ENCODE measurements around the gene SGCD.

SGCD gene

GRCh38 chr5:156543348-156544145 is 216.6 kb downstream of the SGCD start:
- TF ChIP-seq JUND (IDR thresholded peaks at IDR 0.05; ENCODE audit: low read depth) = no peak
- in situ Hi-C loops (cut with HindIII; ENCODE audit: low pct_unique_long_range_greater_than_20kb, low sequenced_read_pairs) = no loop called here
- DNase-seq (ENCODE audit: low read depth in 1 of 2, low spot score in 1 of 2) = no peak

GRCh38 chr5:156552855-156553358 is 225.9 kb downstream of the SGCD start:
- in situ Hi-C loops (cut with HindIII; ENCODE audit: low pct_unique_long_range_greater_than_20kb, low sequenced_read_pairs) = no loop called here
- DNase-seq (ENCODE audit: low read depth in 1 of 2, low spot score in 1 of 2) = no peak
- TF ChIP-seq JUND (IDR thresholded peaks at IDR 0.05; ENCODE audit: low read depth) = no peak

DNA sequence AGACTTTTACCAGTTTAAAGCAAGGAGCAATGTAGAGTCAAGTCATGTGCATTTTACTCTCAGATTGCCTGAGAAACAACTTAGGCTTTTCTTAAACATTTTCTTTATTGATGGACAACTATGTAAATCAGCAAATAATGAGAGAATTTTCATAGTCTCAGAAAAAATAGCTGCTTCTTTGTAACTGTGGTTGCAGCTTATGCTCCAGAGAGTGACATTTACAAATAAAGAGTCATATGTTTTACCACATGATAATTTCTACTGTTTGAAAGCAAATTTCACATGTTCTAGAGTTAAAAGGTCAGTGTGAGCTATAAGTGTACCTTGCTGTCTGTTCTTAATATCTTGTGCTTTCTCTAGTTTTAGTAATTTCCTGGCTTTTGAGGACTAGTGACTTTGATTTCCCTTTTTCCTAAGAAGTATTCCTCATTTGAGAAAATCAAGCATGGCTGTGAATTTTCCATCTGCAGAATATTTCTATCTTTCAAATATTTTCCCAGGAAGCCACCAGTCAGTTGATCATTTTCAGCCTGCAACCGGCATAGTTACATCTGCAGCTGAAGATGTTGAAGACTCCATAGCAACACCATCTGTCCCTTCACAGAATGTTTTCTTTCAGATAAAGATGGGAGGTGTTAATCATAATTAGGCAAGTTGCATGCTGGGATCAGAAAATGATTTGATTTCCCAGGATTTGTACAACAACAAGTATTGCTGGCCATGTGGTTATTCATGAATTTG is 229.9 kb downstream of the SGCD start:
- no peak for TF ChIP-seq JUND (IDR thresholded peaks at IDR 0.05; ENCODE audit: low read depth)
- in situ Hi-C loops (cut with HindIII; ENCODE audit: low pct_unique_long_range_greater_than_20kb, low sequenced_read_pairs) = no loop called here
- DNase-seq (ENCODE audit: low read depth in 1 of 2, low spot score in 1 of 2) = no peak

DNA sequence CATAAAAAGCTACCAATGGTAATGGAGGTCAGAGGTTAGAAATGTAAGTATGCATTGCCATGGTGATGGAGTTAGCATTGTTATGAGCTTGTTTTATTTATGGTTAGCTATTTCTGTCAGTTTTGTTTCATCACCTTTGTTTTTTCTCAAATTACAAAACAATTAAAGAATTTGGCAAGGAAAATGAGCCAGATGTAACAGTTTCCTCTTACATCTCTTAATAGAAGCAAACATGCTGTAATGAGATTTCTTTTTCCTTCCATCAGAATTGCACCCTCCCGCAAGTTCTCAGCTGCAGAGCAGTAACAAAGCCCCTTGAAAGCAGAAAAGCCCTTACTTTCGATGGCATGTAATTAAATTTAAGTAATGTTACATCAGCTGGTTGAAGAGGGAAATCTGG is 233.0 kb downstream of the SGCD start:
- in situ Hi-C loops (cut with HindIII; ENCODE audit: low pct_unique_long_range_greater_than_20kb, low sequenced_read_pairs) = no loop called here
- no peak for TF ChIP-seq JUND (IDR thresholded peaks at IDR 0.05; ENCODE audit: low read depth)

DNA sequence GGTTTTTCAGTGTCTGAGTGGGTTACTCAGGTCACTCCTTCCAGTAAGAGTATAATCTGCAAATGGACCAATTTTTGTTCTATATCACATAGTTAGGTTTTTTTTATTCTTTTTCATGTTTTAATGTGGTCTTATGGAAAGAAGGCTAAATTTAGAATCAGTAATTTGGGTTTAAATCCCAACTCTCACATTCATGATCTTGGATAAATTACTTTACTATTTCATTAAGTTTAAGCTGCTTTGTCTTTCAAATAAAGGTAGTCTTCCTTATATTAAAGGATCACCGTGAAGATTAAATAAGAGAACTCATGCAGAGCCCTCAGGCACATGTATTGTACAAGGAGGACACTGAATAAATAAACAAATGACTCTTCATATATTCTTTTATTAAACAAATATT is 234.7 kb downstream of the SGCD start:
- TF ChIP-seq JUND (IDR thresholded peaks at IDR 0.05; ENCODE audit: low read depth) = no peak
- no peak for DNase-seq (ENCODE audit: low read depth in 1 of 2, low spot score in 1 of 2)
- in situ Hi-C loops (cut with HindIII; ENCODE audit: low pct_unique_long_range_greater_than_20kb, low sequenced_read_pairs) = no loop called here

More for the DNA sequence above, 233.0 kb downstream of the SGCD start:
- DNase-seq (ENCODE audit: low read depth in 1 of 2, low spot score in 1 of 2) = no peak

GRCh38 chr5:156570615-156571014 is 243.7 kb downstream of the SGCD start:
- in situ Hi-C loops (cut with HindIII; ENCODE audit: low pct_unique_long_range_greater_than_20kb, low sequenced_read_pairs) = no loop called here
- no peak for DNase-seq (ENCODE audit: low read depth in 1 of 2, low spot score in 1 of 2)
- TF ChIP-seq JUND (IDR thresholded peaks at IDR 0.05; ENCODE audit: low read depth) = no peak

DNA sequence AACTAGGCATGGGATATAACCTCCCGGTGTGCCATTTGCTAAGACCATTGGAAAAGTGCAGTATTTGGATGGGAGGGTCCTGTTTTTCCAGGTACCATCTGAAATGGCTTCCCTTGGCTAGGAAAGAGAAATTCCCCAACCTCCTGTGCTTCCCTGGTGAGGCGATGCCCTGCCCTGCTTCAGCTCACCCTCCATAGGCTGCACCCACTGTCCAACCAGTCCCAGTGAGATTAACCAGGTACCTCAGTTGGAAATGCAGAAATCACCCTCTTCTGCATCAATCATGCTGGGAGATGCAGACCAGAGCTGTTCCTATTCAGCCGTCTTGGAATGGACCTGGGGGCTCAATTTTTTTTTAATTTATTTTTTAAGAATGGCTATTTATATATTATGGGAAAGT is 254.8 kb downstream of the SGCD start:
- in situ Hi-C loops (cut with HindIII; ENCODE audit: low pct_unique_long_range_greater_than_20kb, low sequenced_read_pairs) = no loop called here
- DNase-seq (ENCODE audit: low read depth in 1 of 2, low spot score in 1 of 2) = no peak
- TF ChIP-seq JUND (IDR thresholded peaks at IDR 0.05; ENCODE audit: low read depth) = no peak

DNA sequence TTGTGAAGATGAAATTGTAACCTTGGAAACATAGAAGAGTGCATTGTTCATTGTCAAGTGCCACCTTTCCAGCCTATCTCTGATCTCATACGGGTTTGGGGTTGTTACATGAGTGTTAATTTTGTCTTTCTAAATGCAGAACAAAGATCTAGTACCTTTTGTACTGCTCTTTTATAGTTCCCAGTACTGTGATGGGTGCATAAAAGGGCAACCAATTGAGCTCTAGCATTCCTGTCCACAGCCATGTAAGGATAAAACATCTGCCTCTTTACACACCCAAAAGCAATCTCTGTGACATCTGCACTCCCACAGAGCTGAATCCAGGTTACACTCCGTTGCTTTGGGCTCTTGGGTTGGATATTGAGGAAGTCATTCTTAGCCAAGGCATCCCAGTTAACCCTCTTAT is 255.2 kb downstream of the SGCD start:
- TF ChIP-seq JUND (IDR thresholded peaks at IDR 0.05; ENCODE audit: low read depth) = no peak
- DNase-seq (ENCODE audit: low read depth in 1 of 2, low spot score in 1 of 2) = no peak
- in situ Hi-C loops (cut with HindIII; ENCODE audit: low pct_unique_long_range_greater_than_20kb, low sequenced_read_pairs) = no loop called here

DNA sequence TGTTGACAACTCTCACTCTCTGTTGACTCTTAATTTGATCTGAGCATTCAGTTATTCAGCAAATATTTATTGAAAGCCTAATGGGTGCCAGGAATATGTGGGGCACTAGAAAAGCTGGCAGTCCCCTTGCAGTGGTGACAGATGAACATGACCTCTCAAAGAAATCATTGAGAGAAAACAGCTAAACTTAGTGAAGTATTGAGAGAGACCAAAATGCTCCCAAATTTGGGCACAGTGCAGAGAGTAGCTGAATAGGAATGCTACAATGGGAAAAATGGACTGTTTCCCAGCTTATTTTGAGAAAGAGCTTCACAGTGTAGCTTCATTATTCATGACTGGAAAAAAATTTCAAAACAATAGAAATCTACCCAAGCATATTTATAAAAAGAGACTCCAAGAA is 257.9 kb downstream of the SGCD start:
- no peak for DNase-seq (ENCODE audit: low read depth in 1 of 2, low spot score in 1 of 2)
- no peak for TF ChIP-seq JUND (IDR thresholded peaks at IDR 0.05; ENCODE audit: low read depth)
- in situ Hi-C loops (cut with HindIII; ENCODE audit: low pct_unique_long_range_greater_than_20kb, low sequenced_read_pairs) = no loop called here

- DNase-seq (ENCODE audit: low read depth in 1 of 2, low spot score in 1 of 2) = no peak
- TF ChIP-seq JUND (IDR thresholded peaks at IDR 0.05; ENCODE audit: low read depth) = no peak
- in situ Hi-C loops (cut with HindIII; ENCODE audit: low pct_unique_long_range_greater_than_20kb, low sequenced_read_pairs) = no loop called here
These were observed 259.0 kb downstream of the SGCD start for GRCh38 chr5:156585999-156586398.

DNA sequence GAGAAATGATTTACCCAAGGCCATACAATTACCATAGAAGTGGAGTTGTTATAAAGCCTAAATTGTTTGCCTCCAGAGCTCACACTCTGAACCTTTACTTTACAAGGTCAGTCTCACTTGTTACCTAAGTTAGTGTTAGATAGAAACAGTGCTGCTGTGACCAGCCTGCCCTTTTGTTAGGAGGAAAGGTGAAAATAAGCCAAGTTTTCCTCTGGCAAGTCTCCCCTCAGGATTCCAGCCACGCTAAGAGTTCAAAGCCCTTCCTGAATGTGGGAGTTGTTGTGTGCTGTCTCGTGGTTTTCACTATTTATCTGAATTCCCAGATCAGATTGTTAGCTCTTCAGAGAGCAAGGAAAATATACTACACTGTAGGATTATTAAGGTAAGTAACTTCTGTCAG is 260.0 kb downstream of the SGCD start:
- no peak for DNase-seq (ENCODE audit: low read depth in 1 of 2, low spot score in 1 of 2)
- TF ChIP-seq JUND (IDR thresholded peaks at IDR 0.05; ENCODE audit: low read depth) = no peak
- in situ Hi-C loops (cut with HindIII; ENCODE audit: low pct_unique_long_range_greater_than_20kb, low sequenced_read_pairs) = no loop called here

DNA sequence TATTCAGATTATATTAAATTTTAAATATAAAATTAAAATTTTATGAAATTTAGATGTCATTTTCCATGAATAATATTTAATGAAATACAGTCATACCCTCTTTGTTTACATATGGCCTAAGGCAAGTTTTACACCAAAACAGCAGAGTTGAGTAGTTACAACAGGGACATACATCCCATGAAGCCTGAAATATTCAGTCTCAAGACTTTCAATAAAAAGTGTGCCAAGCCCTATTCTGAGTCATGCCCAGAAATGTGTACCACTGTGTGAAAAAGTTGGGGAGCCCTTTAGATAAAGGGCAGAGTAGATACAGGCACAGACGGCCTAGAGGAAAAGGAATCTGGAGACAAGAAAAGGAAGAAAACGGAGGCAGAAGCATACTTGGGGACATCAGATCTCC is 261.3 kb downstream of the SGCD start:
- in situ Hi-C loops (cut with HindIII; ENCODE audit: low pct_unique_long_range_greater_than_20kb, low sequenced_read_pairs) = no loop called here
- DNase-seq (ENCODE audit: low read depth in 1 of 2, low spot score in 1 of 2) = no peak
- TF ChIP-seq JUND (IDR thresholded peaks at IDR 0.05; ENCODE audit: low read depth) = no peak

Measured in T47D (cell line).